ENCODE measurements around the gene ACSM2B.

DNA sequence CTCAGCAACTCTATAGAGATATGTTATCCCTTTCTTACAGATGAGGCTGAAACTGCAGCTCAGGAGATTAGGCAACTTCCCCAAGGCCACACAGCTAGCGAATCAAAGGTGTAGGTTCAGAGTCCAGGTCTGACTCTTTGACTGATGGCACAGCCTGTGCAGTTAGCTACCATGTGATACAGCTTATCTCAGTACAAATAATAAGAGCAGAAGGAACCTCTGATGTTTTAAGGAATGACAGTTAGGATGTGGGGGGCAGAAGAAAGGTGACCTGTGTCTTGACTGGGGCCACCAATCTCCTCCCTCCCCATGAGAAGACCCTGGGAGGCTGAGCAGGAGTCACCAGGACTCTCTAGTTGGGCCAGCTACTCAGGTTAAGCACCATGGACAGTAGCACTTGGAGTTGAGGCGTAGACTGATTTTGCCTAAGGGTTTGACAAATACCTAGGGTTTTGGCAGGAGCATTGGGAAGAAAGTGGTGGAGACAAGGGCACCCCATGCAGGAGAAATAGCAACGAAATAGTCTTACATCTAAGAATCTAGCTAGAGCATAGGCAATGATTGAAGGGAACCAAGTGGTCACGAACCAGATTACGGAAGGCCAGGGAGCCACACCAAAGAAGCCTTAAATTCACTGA, 22.8 kb upstream of the ACSM2B start:
- TF ChIP-seq, protein P1, sequence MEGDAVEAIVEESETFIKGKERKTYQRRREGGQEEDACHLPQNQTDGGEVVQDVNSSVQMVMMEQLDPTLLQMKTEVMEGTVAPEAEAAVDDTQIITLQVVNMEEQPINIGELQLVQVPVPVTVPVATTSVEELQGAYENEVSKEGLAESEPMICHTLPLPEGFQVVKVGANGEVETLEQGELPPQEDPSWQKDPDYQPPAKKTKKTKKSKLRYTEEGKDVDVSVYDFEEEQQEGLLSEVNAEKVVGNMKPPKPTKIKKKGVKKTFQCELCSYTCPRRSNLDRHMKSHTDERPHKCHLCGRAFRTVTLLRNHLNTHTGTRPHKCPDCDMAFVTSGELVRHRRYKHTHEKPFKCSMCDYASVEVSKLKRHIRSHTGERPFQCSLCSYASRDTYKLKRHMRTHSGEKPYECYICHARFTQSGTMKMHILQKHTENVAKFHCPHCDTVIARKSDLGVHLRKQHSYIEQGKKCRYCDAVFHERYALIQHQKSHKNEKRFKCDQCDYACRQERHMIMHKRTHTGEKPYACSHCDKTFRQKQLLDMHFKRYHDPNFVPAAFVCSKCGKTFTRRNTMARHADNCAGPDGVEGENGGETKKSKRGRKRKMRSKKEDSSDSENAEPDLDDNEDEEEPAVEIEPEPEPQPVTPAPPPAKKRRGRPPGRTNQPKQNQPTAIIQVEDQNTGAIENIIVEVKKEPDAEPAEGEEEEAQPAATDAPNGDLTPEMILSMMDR (conservative IDR thresholded peaks at IDR 0.05 in 1 of 2, IDR thresholded peaks at IDR 0.05 in 1 of 2; ENCODE audit: extremely low read depth in 1 of 2, insufficient read depth in 1 of 2, low read depth in 1 of 2, low read length in 2 of 2) = no peak
- TF ChIP-seq EZH2 (IDR thresholded peaks at IDR 0.05; ENCODE audit: borderline replicate concordance, low read length) = no peak

Measured in mammary epithelial cell (primary cell).